Measurements from ENCODE around the gene TYK2. TPM values are rescaled to one million over a fixed set of nuclear protein-coding genes. Genes with fewer than 3 reads are reported as not detected.

Gene TYK2
- total RNA-seq, 1 experiment from 2014 or later: 66.4 TPM

DNA sequence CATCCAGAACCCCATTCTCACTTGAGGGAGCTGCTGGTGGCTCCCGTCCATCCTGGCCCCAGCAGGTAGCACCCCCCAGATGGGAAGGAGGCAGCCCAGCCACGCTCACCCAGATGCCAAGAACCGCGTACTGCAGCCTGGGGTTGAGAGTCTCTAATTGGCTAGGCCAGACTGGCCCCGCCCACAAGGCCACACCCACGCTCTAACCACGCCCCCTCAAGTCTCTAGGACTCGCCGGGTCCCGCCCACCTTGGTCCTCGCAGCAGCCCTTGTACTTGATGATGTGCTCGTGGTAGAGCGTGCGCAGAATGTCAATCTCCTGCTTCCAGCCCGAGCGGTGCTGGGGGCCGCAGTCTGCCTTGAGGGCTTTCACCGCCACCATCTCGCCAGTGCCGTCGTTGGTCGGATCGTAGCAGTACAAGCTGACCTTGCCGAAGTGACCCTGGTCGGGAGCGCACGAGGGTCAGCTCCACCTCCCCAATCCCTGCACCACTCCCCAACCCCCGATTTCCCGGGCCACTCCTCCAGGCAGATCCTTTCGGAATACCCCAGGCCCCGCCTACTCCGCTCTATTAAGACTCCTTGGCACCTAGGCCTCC is 26.5 kb downstream of the TYK2 start:
- ATAC-seq (peak; percentile 69), DNase-seq (ENCODE audit: low spot score) (peak; percentile 100)
- CTCF ChIA-PET: interaction anchor here (0.7 to 3.5 kb wide), 21 partner anchors 9 to 364 kb away, joined by 3 to 24 read pairs (median 4); partner anchors contain the start of genes CDC37, DNM2, ICAM1 and ICAM5
- Mint-ChIP-seq H3K4me3 (peak overlapping the region; percentile 84), H3K27ac (peak overlapping the region; percentile 94), H3K9me3 (no peaks in the 10 kb centered on the region), H3K27me3 (ENCODE audit: low read depth) (no peaks in the 10 kb centered on the region), H3K4me1 (peaks cover 14% of the 10 kb centered on the region), H3K36me3 (no peaks in the 10 kb centered on the region; the same call in 1 of the 2 replicates)
- POLR2A ChIA-PET: interaction anchor here (0.8 to 2.2 kb wide), 6 partner anchors 18 to 64 kb away, joined by 3 to 18 read pairs (median 6); partner anchors contain the start of genes ICAM5, RAVER1 and TYK2
- no peak for TF ChIP-seq ZNF263 (CRISPR knock-in tag; IDR thresholded peaks at IDR 0.05; ENCODE audit: low read depth)
- TF ChIP-seq MAX (CRISPR knock-in tag; IDR thresholded peaks at IDR 0.05): peak; percentile 87
- no peak for TF ChIP-seq GABPB1 (CRISPR knock-in tag; IDR thresholded peaks at IDR 0.05)
- TF ChIP-seq ZNF671 (CRISPR knock-in tag; IDR thresholded peaks at IDR 0.05): no peak
- 0 out of 2 replicates have a peak, but pooled peaks have one; percentile 50 for TF ChIP-seq ARID4B (CRISPR knock-in tag; IDR thresholded peaks at IDR 0.05; ENCODE audit: borderline replicate concordance)
- TF ChIP-seq STAT6 (CRISPR knock-in tag; conservative IDR thresholded peaks at IDR 0.05; ENCODE audit: low read depth): no peak
- TF ChIP-seq TEAD1 (CRISPR knock-in tag; IDR thresholded peaks at IDR 0.05): peak; percentile 72; the same call in 1 of the 2 replicates
- peak; percentile 63; the same call in 1 of the 2 replicates for TF ChIP-seq FOXK1 (CRISPR knock-in tag; IDR thresholded peaks at IDR 0.05)
- no peak for TF ChIP-seq ZNF423 (CRISPR knock-in tag; IDR thresholded peaks at IDR 0.05)
- TF ChIP-seq E2F5 (CRISPR knock-in tag; IDR thresholded peaks at IDR 0.05): peak; percentile 6; the same call in 1 of the 2 replicates
- TF ChIP-seq CBFB (CRISPR knock-in tag; IDR thresholded peaks at IDR 0.05; ENCODE audit: low read depth): no peak
- no peak; the same call in 1 of the 2 replicates for TF ChIP-seq ZBTB21 (CRISPR knock-in tag; IDR thresholded peaks at IDR 0.05; ENCODE audit: borderline replicate concordance)
- TF ChIP-seq NFATC4 (CRISPR knock-in tag; IDR thresholded peaks at IDR 0.05): no peak
- 0 out of 2 replicates have a peak, but pooled peaks have one; percentile 50 for TF ChIP-seq FOXP4 (CRISPR knock-in tag; IDR thresholded peaks at IDR 0.05)
- TF ChIP-seq USF1 (CRISPR knock-in tag; IDR thresholded peaks at IDR 0.05): peak; percentile 17; the same call in 1 of the 2 replicates
- TF ChIP-seq RELA (CRISPR knock-in tag; IDR thresholded peaks at IDR 0.05; ENCODE audit: borderline replicate concordance): no peak
- no peak for TF ChIP-seq GTF2I (CRISPR knock-in tag; conservative IDR thresholded peaks at IDR 0.05)
- TF ChIP-seq NR2C2 (CRISPR knock-in tag; IDR thresholded peaks at IDR 0.05): no peak
- TF ChIP-seq, protein P1, sequence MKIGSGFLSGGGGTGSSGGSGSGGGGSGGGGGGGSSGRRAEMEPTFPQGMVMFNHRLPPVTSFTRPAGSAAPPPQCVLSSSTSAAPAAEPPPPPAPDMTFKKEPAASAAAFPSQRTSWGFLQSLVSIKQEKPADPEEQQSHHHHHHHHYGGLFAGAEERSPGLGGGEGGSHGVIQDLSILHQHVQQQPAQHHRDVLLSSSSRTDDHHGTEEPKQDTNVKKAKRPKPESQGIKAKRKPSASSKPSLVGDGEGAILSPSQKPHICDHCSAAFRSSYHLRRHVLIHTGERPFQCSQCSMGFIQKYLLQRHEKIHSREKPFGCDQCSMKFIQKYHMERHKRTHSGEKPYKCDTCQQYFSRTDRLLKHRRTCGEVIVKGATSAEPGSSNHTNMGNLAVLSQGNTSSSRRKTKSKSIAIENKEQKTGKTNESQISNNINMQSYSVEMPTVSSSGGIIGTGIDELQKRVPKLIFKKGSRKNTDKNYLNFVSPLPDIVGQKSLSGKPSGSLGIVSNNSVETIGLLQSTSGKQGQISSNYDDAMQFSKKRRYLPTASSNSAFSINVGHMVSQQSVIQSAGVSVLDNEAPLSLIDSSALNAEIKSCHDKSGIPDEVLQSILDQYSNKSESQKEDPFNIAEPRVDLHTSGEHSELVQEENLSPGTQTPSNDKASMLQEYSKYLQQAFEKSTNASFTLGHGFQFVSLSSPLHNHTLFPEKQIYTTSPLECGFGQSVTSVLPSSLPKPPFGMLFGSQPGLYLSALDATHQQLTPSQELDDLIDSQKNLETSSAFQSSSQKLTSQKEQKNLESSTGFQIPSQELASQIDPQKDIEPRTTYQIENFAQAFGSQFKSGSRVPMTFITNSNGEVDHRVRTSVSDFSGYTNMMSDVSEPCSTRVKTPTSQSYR (CRISPR knock-in tag; IDR thresholded peaks at IDR 0.05): no peak
- TF ChIP-seq SP1 (CRISPR knock-in tag; conservative IDR thresholded peaks at IDR 0.05): peak; percentile 92
- TF ChIP-seq TCF7 (CRISPR knock-in tag; IDR thresholded peaks at IDR 0.05; ENCODE audit: low read depth): no peak
- TF ChIP-seq, protein P2, sequence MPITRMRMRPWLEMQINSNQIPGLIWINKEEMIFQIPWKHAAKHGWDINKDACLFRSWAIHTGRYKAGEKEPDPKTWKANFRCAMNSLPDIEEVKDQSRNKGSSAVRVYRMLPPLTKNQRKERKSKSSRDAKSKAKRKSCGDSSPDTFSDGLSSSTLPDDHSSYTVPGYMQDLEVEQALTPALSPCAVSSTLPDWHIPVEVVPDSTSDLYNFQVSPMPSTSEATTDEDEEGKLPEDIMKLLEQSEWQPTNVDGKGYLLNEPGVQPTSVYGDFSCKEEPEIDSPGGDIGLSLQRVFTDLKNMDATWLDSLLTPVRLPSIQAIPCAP (CRISPR knock-in tag; IDR thresholded peaks at IDR 0.05): 0 out of 2 replicates have a peak, but pooled peaks have one; percentile 29
- TF ChIP-seq PRRX2 (CRISPR knock-in tag; IDR thresholded peaks at IDR 0.05): no peak
